H1 (cell line): ENCODE results near the gene ACCS. TPM values are rescaled to one million over a fixed set of nuclear protein-coding genes. Genes with fewer than 3 reads are reported as not detected.
A peak's percentile ranks its signal among the peaks of the same experiment; 100 is the strongest.

Experiments
- ASH2L ChIP-seq: fragments of 200-600, 300-600 bp; sonication (generic); IDR thresholded peaks from one replicate; pipeline ENCODE4 v1.7.1; 2017; ENCODE audit warnings: low read length
- CREB1 ChIP-seq: IDR thresholded peaks from 2 replicates; pipeline ENCODE4 v1.6.1; 2012; ENCODE audit warnings: inconsistent platforms
- NRF1 ChIP-seq: IDR thresholded peaks from 2 replicates; pipeline ENCODE4 v1.6.1; 2011; ENCODE audit warnings: mild to moderate bottlenecking, low read depth, low read length, improper control_type of control experiment
- RFX5 ChIP-seq: IDR thresholded peaks from 2 replicates; pipeline ENCODE4 v1.6.1; 2011; ENCODE audit warnings: low read depth, low read length, improper control_type of control experiment, borderline replicate concordance
- SIN3A ChIP-seq, 2 experiments: IDR thresholded peaks in 1 of 2; conservative IDR thresholded peaks in 1 of 2; 2 replicates each; pipeline ENCODE4 v1.6.1; 2011 to 2012; ENCODE audit warnings: low read length in 2 of 2, improper control_type of control experiment in 1 of 2, low read depth in 1 of 2, mild to moderate bottlenecking in 1 of 2
- TBP ChIP-seq: IDR thresholded peaks from 2 replicates; pipeline ENCODE4 v1.6.1; 2011; ENCODE audit warnings: low read depth, low read length, improper control_type of control experiment
- polyA plus RNA-seq, 7 experiments: library from polyadenylated mRNA; depleted of rRNA in 3 of 7; stranded (reverse) in 5 of 7; unstranded in 2 of 7; fragments of >200 nt in 5 of 7; fragments of 200-250 nt in 2 of 7; gene quantifications; 1 replicate in 5 of 7; 2 replicates in 1 of 7; 4 replicates in 1 of 7; pipeline versions ENCODE4 v1.2.1 to v1.2.3, GENCODE V29; 2011 to 2013; ENCODE audit warnings: missing spikeins in 2 of 7, mixed read lengths in 2 of 7
- total RNA-seq: library from RNA; stranded (reverse); fragmentation: NEBNext Ultra II Directional; extraction: Animal tissue kit (Norgen Biotek cat#: 25700); gene quantifications from 2 replicates; pipeline ENCODE4 v1.2.1, GENCODE V29; 2021
- TF ChIP-seq, protein P1 (sequence below), 3 experiments: IDR thresholded peaks; 1 replicate in 2 of 3; 2 replicates in 1 of 3; pipeline versions ENCODE4 v1.5.1 to v1.6.1; 2011; ENCODE audit warnings: low read length in 3 of 3, mild to moderate bottlenecking in 3 of 3, inconsistent platforms in 2 of 3, low read depth in 1 of 3, moderate library complexity in 1 of 3; ENCODE audit not compliant: insufficient read depth in 1 of 3; ENCODE audit errors: control extremely low read depth in 1 of 3

The ACCS gene
- total and polyA plus RNA-seq, 2 of the 8 experiments (the other 6 are each of a cell fraction or from before 2014, with no cell fraction given) = 6.0 to 8.0 TPM

DNA sequence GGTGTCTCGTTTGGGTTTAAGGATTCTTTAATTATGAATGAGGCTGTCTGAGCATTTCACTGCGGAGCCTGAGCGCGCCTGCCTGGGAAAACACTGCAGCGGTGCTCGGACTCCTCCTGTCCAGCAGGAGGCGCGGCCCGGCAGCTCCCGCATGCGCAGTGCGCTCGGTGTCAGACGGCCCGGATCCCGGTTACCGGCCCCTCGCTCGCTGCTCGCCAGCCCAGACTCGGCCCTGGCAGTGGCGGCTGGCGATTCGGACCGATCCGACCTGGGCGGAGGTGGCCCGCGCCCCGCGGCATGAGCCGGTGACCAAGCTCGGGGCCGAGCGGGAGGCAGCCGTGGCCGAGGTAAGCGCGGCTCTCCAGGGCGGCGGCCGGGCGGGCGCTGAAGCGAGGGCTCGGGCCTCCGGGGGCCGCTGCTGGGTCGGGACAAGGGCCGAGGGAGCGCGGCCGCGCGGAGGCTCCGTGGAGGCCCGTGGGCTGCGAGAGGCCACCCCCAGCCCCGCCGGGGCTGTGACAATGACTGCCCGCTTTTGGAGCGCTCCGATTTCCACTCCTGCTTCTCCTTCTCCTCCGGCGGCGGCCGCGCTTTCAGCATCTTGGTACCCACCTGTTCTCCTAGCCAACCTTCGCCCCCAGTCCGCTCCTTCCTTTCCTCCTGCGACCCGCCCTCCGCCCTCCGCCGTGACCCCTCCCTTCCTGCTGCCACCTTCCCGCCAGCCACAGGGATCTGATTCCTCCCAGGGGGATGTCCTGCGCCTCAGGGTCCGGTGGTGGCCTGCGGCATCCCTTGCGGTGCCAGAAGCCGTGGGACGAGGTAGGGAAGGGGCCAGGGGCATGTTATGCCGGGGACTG, 29.7 kb downstream of the ACCS start, which contains the start of gene EXT2 (continued):
- TF ChIP-seq NRF1 (peak; percentile 85), TBP (peak; percentile 60; the same call in 1 of the 2 replicates), ASH2L (peak; percentile 58), SIN3A (conservative IDR thresholded peaks at IDR 0.05 in 1 of 2, IDR thresholded peaks at IDR 0.05 in 1 of 2; ENCODE audit: low read depth in 1 of 2, low read length in 2 of 2) (peak; percentile 17 to 39; a peak in 1 of 4 replicates), CREB1 (no peak; the same call in 1 of the 2 replicates), RFX5 (no peak)
- TF ChIP-seq, protein P1, sequence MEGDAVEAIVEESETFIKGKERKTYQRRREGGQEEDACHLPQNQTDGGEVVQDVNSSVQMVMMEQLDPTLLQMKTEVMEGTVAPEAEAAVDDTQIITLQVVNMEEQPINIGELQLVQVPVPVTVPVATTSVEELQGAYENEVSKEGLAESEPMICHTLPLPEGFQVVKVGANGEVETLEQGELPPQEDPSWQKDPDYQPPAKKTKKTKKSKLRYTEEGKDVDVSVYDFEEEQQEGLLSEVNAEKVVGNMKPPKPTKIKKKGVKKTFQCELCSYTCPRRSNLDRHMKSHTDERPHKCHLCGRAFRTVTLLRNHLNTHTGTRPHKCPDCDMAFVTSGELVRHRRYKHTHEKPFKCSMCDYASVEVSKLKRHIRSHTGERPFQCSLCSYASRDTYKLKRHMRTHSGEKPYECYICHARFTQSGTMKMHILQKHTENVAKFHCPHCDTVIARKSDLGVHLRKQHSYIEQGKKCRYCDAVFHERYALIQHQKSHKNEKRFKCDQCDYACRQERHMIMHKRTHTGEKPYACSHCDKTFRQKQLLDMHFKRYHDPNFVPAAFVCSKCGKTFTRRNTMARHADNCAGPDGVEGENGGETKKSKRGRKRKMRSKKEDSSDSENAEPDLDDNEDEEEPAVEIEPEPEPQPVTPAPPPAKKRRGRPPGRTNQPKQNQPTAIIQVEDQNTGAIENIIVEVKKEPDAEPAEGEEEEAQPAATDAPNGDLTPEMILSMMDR (IDR thresholded peaks at IDR 0.05; ENCODE audit: control extremely low read depth in 1 of 3, insufficient read depth in 1 of 3, low read depth in 1 of 3, low read length in 3 of 3) = peak; percentile 83 to 90 (median 86)
